ENCODE measurements around the gene HMCN2. TPM values are rescaled to one million over a fixed set of nuclear protein-coding genes. Genes with fewer than 3 reads are reported as not detected.

The HMCN2 gene
- total RNA-seq, 6 donors from 2014 or later = 0.76 to 7.3 (median 1.5) TPM

GRCh38 chr9:130298662-130299279, 33.2 kb downstream of the HMCN2 start:
- no peak for TF ChIP-seq POLR2AphosphoS5 (IDR thresholded peaks at IDR 0.05)
- no peak for TF ChIP-seq EP300 (IDR thresholded peaks at IDR 0.05)
- TF ChIP-seq POLR2A (IDR thresholded peaks at IDR 0.05) = no peak
- TF ChIP-seq CTCF (IDR thresholded peaks at IDR 0.05) = no peak
- Histone ChIP-seq H3K4me3 (no peak overlapping the region), H3K4me1 (no peaks in the 10 kb centered on the region), H3K36me3 (no peaks in the 10 kb centered on the region), H3K27me3 (no peaks in the 10 kb centered on the region), H3K9me3 (no peaks in the 10 kb centered on the region), H3K27ac (no peak overlapping the region)
- 28 to 62% methylated on average over 7 to 15 of the region's 15 CpGs for WGBS, 2 donors
- DNase-seq = no peak
- ATAC-seq (ENCODE audit: low FRiP score in 2 of 2) = no peak

GRCh38 chr9:130299785-130300615, 34.4 kb downstream of the HMCN2 start:
- H3K4me1 ChIP-seq = no peaks in the 10 kb centered on the region
- H3K4me3 ChIP-seq = no peak overlapping the region
- H3K36me3 ChIP-seq = no peaks in the 10 kb centered on the region
- 70 to 73% methylated on average over 4 of the region's 4 CpGs for WGBS, 2 donors
- H3K27me3 ChIP-seq = no peaks in the 10 kb centered on the region
- H3K9me3 ChIP-seq = no peaks in the 10 kb centered on the region
- TF ChIP-seq POLR2AphosphoS5 (IDR thresholded peaks at IDR 0.05) (no peak), POLR2A (IDR thresholded peaks at IDR 0.05) (no peak), CTCF (IDR thresholded peaks at IDR 0.05) (no peak), EP300 (IDR thresholded peaks at IDR 0.05) (no peak)
- DNase-seq (no peak), ATAC-seq (ENCODE audit: low FRiP score in 2 of 2) (no peak)
- H3K27ac ChIP-seq = no peak overlapping the region

- Histone ChIP-seq H3K4me1 (no peaks in the 10 kb centered on the region), H3K4me3 (no peak overlapping the region), H3K9me3 (no peaks in the 10 kb centered on the region), H3K36me3 (no peaks in the 10 kb centered on the region), H3K27me3 (no peaks in the 10 kb centered on the region), H3K27ac (no peak overlapping the region)
- TF ChIP-seq POLR2AphosphoS5 (IDR thresholded peaks at IDR 0.05) (no peak), EP300 (IDR thresholded peaks at IDR 0.05) (no peak), CTCF (IDR thresholded peaks at IDR 0.05) (no peak), POLR2A (IDR thresholded peaks at IDR 0.05) (no peak)
- DNase-seq (no peak), ATAC-seq (ENCODE audit: low FRiP score in 2 of 2) (no peak)
- 70 to 86% methylated on average over 2 to 5 of the region's 5 CpGs for WGBS, 2 donors
These were observed 35.2 kb downstream of the HMCN2 start for GRCh38 chr9:130300739-130301138.

GRCh38 chr9:130301483-130302286, 36.1 kb downstream of the HMCN2 start:
- Histone ChIP-seq H3K9me3 (no peaks in the 10 kb centered on the region), H3K4me3 (no peak overlapping the region), H3K36me3 (no peaks in the 10 kb centered on the region), H3K4me1 (no peaks in the 10 kb centered on the region), H3K27ac (no peak overlapping the region), H3K27me3 (no peaks in the 10 kb centered on the region)
- WGBS, 2 donors = 81 to 90% methylated on average over 7 to 10 of the region's 18 CpGs
- ATAC-seq (ENCODE audit: low FRiP score in 2 of 2) (peak in 1 of 2 donors; percentile 93), DNase-seq (no peak)
- TF ChIP-seq EP300 (IDR thresholded peaks at IDR 0.05) (no peak), POLR2AphosphoS5 (IDR thresholded peaks at IDR 0.05) (no peak), CTCF (IDR thresholded peaks at IDR 0.05) (no peak), POLR2A (IDR thresholded peaks at IDR 0.05) (no peak)

Data from upper lobe of left lung (tissue), 6 donors.